Activated T-cell treated with anti-CD3 and anti-CD28 coated beads for 24 hours (primary cell): ENCODE results near the gene SPHK2.
"Not testable (repeated sequence)": the region's sequence is repeated elsewhere in the genome, so short reads cannot be mapped to it uniquely, and the experiment has no call there.

ENCODE experiments used
- DNase-seq: peaks from one replicate; pipeline ENCODE4 v3.0.0-alpha.2; 2020; ENCODE audit warnings: low read depth

Gene SPHK2

GRCh38 chr19:48658483-48658882 is 39.2 kb downstream of the SPHK2 start:
- no peak for DNase-seq

DNA sequence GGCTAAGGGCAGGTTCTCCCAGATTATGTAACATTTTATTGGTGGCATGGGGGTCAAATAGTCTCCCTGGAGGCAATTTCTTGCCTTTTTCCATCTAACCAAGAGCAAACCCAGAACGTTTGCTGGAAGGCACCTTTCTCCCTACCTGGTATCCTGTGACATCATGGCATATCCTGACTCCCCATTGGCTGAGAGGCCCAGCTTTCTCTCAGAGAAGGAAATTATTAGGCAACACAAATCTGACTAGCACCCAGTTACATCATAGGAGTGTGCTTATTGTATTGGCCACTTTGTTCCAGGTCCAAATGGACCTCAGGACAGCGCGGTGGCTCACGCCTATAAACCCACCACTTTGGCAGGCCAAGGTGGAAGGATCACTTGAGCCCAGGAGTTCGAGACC is 40.5 kb downstream of the SPHK2 start:
- DNase-seq: no peak

- DNase-seq: peak; percentile 80
Observed at GRCh38 chr19:48660852-48661710, 41.8 kb downstream of the SPHK2 start.

- no peak for DNase-seq
Observed at GRCh38 chr19:48661711-48662090, 42.4 kb downstream of the SPHK2 start.

DNA sequence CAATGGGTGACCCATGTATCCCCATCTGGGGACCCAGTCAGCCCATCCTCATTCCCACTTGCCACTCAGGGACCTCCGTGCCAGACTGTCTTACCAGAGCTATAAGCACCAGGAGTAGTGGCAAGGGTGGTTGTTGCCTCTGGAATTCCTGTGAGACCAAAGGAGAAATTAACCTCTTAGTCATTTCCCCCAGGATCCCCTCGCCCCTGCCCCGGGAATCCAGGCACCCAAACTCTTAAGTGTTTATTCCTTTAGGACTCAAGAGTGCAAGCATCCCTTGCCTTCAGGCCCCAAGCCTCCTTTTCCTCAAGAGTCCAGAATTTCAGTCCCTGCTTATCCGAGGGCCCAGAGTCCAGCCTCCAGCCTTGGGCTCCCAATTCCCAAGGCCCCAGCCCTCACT is 44.4 kb downstream of the SPHK2 start:
- DNase-seq: no peak

GRCh38 chr19:48664476-48664875 is 45.2 kb downstream of the SPHK2 start:
- no peak for DNase-seq

- no peak for DNase-seq
Observed at GRCh38 chr19:48665786-48666185, 46.5 kb downstream of the SPHK2 start.

DNA sequence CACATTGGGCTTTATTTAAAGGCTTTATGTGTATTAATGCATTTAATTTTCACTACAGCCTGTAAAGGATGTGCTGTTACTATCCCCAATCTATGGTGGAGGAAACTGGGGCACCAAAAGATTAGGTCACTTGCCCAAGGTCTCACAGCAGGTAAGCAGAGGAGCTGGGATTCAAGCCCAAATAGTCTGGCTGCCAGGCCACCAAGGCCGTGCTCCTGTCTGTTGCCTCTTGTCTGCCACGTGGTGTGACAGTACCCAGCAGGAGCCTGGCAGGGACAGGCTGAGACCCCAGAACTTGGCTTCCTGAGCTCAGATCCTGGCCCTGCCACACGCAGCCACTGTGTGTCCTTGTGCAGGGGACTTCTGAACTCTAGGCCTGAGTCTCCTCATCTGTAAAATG is 49.0 kb downstream of the SPHK2 start:
- no peak for DNase-seq

- no peak for DNase-seq
Observed at GRCh38 chr19:48668761-48669160, 49.5 kb downstream of the SPHK2 start.

DNA sequence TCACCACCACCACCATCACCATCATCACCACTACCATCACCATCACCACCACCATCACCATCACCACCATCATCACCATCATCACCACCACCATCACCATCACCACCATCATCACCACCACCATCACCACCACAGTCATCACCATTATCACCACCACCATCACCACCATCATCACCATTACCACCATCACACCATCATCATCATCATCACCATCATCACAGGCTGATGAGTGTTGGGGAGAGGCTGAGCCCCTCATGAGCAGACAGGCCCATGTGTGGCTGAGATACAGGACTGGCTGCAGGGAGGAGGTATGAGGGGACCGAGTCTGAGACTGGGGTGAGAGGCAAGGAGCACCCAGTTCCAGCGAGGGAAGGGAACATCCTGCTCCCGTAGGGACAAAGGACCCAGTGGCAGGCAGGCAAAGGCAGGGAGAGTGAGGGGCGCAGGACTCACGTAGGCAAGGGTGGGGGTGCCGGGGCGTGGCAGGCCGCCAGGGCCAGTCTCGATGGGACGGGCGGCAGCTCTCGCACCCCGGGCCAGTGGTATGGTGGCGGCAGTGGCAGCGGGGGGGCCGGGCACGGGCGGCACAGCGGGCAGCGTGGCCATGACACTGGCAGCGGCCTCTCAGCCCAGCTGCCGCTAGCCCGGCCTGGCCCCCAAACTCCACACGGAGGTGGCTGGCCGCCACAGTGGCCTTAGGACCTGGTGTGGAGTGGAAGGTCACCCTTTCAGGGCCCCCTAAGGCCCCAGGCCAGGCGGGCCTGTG is 50.8 kb downstream of the SPHK2 start:
- no peak for DNase-seq

DNA sequence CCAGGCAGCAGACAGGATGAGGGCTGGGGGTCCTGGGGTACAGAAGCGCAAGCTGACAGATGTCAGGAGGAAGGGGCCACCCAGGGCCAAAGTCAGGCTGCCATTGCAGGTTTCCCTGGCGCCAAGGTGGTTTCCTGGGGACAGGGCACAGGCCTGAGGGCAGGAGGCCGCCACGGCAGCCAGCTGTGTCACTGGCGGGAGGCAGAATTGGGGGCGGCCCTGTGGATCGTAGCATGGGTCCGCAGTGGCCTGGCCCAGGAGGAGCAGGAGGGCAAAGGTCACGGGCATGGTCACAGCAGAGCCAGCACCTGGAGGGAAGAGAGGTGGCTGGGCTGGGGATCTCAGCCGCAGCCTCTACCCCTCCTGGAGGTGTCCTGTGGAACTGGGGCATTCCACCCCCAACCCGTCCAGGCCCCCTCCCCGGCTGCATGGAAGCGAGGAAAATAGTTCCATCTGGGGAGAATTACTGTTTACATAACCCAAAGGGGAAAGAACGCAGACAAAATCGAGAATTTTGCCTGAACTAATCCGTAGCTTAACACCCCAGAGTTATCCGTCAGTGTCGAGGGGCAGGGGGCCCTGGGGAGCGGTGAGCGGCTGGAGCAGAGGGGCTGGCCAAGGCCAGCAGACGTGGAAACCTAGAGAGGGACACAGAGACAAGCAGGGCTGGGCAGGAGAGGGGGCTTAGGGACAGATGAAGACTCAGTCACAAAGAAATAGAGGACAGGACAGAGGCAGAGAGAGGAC is 51.6 kb downstream of the SPHK2 start:
- no peak for DNase-seq

DNA sequence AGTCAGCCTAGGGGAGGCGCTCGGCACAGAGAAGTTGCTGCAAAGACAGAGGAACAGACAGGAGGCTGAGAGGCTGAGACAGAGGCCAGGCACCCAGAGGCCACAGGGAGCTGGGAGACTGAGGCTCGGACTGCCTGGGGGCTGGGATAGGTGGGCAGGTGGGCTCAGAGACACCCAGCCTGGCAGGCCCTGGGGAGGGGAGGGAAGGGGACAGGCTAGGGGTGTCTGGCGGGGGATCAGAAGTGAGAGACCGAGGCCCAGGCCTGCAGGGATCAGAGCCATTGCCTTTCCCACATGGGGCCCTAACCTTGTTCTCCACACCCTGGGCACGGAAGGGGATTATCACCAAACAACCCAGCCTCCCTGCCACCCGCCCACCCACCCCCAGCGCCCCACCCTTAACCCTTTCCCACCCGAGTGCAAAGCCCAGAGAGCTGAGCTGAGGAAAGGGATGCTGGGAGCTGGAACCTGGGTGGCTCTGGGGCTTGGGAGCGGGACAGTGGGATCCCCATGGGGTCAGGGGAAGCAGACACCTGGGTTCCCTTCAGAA is 52.2 kb downstream of the SPHK2 start:
- no peak for DNase-seq

DNA sequence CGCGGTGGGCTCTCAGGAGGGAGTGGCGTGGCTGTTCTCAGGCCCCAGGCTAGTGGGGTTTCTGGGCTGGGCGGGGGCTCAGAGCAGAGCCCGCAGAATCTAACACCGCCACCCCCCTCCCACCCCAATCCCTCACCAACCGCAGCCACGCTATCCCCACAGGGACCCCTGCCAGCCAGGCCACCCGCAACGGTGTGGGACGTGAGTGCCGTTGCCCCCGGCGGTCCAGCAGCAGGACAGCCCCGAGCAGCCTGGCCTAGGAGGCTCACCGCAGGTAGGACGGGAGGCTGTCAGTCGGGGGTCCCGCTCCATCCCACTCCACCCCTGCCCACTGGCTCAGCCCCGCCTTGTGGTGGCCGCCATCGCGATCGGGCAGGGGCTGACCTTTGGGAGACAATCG is 53.7 kb downstream of the SPHK2 start, which contains the start of gene NTN5:
Gene NTN5 (minus strand): TSS at position 24 of the 400 bp plus-strand sequence. CDS start 2,031 bp downstream, outside the sequence.
- no peak for DNase-seq

GRCh38 chr19:48673436-48674100 is 54.3 kb downstream of the SPHK2 start:
- DNase-seq: no peak

GRCh38 chr19:48674216-48674809 is 55.0 kb downstream of the SPHK2 start:
- no peak for DNase-seq

- DNase-seq: peak; percentile 65
Observed at GRCh38 chr19:48674921-48675824, 55.9 kb downstream of the SPHK2 start.

- DNase-seq: no peak
Observed at GRCh38 chr19:48676487-48676886, 57.2 kb downstream of the SPHK2 start.

GRCh38 chr19:48676887-48677286 is 57.6 kb downstream of the SPHK2 start:
- DNase-seq: no peak

- DNase-seq: no peak
Observed at GRCh38 chr19:48678201-48678600, 58.9 kb downstream of the SPHK2 start.

GRCh38 chr19:48680006-48680405 is 60.7 kb downstream of the SPHK2 start:
- DNase-seq: not testable (repeated sequence)
